GM18507 (cell line): ENCODE data around the gene RCAN3.
A peak's percentile ranks its signal among the peaks of the same experiment; 100 is the strongest.
"Not testable (repeated sequence)": the region's sequence is repeated elsewhere in the genome, so short reads cannot be mapped to it uniquely, and the experiment has no call there.

ENCODE experiments used
- DNase-seq: peaks from one replicate; pipeline ENCODE4 v3.0.0; 2011; ENCODE audit warnings: low read depth; ENCODE audit not compliant: insufficient read length; ENCODE audit errors: extremely low spot score
- FAIRE-seq: peaks from 2 replicates; lab custom pipeline; 2011; peaks lifted over from hg19 to GRCh38; lab: Jason Lieb, UNC

RCAN3 gene

DNA sequence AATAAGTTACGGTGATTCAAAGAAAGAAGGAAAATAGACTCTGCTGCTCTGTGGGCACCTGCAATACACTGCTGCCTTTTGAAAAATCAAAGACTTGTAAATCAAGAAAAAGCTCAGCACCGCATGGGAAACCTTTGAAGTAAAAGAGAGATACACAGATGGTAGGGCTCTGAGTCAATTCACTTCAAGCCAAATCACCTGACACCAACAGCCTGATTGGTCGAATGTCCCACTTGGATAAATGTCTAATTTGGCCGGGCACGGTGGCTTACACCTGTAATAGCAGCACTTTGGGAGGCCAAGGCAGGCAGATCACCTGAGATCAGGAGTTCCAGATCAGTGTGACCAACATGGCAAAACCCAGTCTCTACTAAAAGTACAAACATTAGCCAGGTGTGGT lies 19.2 kb upstream of the RCAN3 start:
- no peak for FAIRE-seq
- no peak for DNase-seq

DNA sequence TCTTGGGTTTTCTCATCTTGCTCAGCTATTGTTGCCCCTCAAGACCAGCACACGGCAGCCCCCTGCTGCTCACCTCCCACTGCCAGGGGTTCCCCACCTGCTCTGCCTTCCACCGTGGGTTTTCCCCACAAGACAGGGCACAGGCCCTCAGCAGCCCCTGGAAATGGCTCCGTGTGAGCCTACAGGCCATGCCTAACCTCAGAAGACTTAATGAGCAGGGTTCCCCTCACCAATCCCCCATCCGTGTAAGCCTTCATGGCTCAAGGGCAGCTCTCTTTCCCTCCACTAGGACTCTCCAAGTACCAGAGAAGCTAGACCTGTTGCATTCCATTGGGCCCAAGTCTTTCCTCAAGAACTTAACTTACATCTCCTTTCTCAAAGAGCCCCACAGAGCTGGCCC lies 18.4 kb upstream of the RCAN3 start:
- no peak for FAIRE-seq
- no peak for DNase-seq

DNA sequence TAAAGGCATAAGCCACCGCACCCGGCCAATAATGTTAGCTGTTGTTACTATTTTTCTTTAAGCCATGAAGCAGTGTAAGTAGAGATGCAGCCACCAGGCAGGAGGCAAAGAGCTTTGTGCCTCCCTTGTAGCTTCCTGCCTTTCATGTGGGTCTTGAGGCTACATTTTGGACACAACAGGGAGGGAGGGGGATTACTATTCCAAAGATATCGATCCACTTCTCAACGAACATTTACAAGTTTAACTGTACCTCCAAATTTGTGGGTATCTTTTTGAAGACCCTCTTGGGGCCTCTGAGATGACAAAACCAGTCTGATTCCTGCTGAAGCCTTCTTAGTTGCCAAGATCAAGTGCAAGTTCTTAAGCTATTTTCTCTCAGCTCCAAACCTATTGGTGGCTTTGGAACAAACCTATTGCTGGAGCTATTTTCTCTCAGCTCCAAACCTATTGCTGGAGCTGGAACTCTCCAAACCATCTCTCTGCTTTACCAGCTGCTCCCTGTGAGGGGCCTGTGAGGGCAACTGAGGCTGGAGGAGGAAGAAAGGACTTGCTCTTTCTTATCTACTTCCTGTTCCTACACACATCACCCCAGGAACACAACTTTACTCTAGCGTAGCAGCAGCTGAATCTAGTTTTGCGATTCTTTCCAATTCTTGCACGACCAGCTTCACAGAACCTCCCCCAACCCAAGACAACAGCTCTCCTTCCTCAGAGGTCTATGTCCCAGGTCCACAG lies 16.1 kb upstream of the RCAN3 start:
- DNase-seq (no peak), FAIRE-seq (no peak)

DNA sequence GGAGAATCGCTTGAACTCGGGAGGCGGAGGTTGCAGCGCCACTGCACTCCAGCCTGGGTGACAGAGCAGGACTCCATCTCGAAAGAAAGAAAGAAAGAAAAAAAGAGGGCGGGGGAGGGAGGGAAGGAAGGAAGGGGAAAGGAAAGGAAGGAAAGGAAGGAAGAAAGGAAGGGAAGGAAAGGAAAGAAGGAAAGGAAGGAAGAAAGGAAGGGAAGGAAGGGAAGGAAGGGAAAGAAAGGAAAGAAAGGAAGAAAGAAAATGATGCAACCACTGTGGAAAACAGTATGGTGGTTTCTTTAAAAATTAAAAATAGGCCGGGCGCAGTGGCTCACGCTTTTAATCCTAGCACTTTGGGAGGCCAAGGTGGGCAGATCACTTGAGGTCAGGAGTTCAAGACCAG lies 15.2 kb upstream of the RCAN3 start:
- FAIRE-seq = no peak
- DNase-seq = no peak

DNA sequence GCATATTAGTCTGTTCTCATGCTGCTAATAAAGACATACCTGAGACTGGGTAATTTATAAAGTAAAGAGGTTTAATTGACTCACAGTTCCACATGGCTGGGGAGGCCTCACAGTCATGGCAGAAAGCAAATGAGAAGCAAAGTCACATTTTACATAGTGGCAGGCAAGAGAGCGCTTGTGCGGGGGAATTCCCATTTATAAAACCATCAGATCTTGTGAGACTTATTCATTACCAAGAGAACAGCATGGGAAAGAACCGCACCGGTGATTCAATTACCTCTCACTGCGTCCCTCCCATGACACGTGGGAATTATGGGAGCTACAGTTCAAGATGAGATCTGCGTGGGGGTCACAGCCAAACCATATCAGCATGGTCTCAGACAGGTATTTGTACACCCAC lies 14.5 kb upstream of the RCAN3 start:
- DNase-seq = not testable (repeated sequence)
- peak; percentile 48 for FAIRE-seq

DNA sequence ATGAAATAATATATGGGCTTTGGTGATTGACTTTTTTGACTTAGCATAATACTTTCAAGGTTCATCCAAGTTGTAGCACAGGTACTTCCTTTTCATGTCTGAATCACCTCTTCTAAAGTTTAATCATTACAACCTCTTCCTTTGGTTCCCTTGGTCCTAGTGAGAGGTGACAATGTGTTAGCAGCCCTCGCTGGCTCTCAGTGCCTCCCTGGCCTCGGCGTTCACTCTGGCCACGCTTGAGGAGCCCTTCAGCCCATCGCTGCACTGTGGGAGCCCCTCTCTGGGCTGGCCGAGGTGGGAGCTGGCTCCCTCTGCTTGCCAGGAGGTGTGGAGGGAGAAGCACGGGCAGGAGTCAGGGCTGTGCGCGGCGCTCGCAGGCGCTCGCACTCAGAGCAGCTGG lies 13.0 kb upstream of the RCAN3 start:
- no peak for FAIRE-seq
- DNase-seq = no peak

DNA sequence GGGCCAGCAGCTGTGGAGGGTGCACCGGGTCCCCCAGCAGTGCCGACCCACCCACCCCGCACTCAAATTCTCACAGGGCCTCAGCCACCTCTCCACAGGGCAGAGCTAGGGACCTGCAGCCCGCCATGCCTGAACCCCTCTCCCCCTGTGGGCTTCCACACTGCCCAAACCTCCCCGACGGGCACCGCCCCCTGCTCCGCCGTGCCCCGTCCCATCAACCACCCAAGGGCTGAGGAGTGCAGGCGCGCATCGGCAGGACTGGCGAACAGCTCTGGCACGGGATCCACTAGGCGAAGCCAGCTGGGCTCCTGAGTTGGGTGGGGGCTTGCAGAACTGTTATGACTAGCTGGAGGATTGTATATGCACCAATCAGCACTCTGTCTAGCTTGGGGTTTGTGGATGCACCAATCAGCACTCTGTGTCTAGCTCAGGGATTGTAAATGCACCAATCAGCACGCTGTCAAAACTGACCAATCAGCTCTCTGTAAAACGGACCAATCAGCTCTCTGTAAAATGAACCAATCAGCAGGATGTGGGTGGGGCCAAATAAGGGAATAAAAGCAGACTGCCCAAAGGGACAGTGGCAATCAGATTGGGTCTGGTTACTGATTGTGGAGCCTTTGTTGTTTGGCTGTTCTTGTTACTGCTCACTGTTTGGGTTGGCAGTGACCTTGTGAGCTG lies 12.4 kb upstream of the RCAN3 start:
- DNase-seq (no peak), FAIRE-seq (no peak)

DNA sequence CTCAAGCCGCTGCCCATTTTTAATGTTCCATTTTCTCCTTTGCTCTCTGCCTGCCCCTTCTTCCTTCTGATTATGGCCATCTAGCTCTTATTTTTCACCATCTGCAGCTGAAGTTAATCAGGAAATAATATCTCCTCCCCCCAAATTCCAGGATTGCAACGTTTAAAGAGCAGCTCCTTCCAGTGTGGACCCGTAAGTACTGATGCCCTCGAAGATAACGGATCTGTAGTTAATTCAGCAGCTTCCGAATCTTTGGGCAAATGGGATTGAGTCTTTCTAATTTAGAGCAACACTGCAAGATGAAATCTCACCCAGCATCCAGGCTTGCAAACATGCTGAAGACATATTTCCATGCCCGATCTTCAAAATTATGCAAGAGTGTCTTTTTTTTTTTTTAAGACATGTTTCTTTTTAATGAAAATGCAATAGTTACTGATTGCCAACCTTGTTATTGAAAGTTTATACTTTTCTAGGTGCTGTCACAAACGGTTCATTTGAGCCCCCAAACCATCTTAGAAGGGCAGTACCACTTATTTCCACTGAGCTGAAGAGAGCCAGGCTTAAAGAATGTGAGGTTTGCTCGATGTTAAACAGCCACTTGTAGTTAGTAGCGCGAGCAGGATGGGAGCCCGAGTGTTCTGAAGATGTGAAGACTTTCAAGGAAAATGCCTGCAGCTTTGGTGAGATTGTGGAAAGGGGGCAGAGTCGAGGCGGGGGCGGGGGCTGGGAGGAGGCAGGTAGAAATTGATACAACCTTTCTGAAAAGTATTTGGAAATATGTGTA lies 10.9 kb upstream of the RCAN3 start:
- FAIRE-seq = no peak
- DNase-seq = no peak

DNA sequence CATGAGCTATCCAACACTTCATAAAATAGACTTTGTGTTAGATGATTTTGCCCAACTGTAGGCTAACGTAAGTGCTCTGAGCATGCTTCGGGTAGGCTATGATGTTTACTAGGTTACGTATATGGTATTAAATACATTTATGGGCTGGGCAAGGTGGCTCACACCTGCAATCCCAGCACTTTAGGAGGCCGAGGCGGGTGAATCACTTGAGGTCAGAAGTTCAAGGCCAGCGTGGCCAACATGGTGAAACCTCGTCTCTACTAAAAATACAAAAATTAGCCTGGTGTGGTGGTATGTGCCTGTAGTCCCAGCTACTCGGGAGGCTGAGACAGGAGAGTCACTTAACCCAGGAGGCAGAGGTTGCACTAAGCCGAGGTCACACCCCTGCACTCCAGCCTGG lies 9.7 kb upstream of the RCAN3 start:
- not testable (repeated sequence) for DNase-seq, FAIRE-seq

DNA sequence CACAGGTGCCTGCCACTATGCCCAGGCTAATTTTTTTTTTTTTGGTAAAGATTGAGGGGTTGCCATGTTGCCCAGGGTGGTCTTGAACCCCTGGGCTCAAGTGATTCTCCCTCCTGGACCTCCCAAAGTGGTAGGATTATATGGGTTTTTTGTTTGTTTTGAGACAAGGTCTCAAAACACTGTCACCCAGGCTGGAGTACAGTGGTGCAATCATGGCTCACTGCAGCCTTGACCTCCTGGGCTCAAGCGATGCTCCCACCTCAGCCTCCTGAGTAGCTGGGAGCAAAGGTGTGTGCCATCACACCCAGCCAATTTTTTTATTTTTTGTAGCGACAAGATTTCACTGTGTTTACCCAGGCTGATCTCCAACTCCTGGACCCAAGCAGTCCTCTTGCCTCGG lies 8.9 kb upstream of the RCAN3 start:
- DNase-seq (no peak), FAIRE-seq (no peak)

DNA sequence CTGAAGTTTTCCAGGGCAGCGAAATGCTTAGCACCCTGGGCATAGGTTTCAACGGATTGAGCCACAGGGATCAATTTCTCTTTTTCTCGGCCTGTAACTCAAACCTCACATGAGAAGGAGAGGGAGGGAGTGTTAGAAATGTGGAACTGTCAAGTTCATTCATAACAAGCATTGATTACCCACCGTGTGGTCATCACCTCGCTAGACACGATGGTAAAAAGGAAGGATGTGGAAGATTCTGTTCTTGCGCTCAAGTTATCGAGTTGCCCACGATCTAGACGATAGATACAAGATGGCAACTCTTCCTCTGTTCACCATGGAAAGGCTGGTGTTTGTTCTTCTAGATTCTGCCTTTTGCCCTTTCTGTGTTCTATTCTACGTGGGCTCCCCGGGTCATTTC lies 4.0 kb upstream of the RCAN3 start:
- FAIRE-seq = no peak

DNA sequence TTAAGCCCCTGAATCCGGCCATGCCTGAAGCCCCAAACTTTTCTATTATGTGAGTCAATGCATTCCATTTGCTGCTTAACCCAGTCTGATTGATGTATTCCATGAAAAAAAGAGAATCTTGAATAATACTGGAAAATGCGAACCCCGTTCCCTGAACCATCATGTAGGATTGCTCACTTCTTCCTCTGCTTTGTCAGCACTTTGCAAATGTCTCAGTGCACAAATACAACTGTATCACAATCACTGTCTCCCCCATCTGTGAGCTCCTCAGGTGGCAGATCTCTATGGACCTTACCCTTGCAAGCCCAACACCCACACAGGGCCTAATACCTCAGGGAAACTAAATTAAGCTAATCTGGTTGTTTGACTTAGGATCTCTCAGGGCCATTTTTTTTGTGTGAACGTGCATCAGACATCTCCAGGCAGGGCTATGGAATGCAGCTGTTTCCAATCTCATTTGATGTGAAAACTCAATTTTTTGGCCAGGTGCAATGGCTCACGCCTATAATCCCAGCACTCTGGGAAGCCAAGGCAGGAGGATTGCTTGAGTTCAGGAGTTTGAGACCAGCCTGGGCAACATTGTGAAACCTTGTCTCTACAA lies 2.1 kb upstream of the RCAN3 start:
- FAIRE-seq (no peak), DNase-seq (no peak)

More for the DNA sequence above, 4.0 kb upstream of the RCAN3 start:
- DNase-seq = no peak

DNA sequence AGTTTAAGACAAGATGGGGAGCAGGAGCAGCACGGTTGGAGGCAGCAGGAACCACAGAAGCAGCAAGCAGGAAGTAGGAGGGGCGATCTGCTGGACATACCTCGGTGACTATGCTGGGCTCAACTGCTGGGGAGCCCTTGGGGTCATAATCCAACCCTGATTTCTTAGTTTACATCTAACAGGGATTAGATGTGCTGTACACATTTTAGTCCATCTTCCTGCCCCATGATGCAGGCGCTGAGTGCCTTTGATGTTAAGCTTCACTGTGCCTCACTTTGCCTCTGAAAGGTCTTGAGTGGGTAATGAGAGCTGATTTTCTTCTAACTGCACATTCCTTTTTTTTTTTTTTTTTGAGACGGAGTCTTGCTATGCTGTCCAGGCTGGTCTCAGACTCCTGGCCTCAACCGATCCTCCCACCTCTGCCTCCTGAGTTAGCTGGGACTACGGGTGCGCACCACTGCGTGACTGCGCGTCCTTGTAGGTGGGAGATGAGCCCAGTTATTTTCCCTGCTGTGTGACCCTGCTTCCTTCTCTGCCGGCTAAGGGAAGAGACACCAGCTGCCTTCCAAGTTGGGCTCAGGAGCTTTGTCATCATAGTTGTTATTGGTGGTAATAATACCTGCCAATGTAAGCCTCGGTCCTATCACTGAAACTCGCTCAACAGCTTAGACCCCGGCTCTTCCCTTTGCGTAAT lies 1.1 kb upstream of the RCAN3 start:
- DNase-seq (no peak), FAIRE-seq (peak; percentile 77)

DNA sequence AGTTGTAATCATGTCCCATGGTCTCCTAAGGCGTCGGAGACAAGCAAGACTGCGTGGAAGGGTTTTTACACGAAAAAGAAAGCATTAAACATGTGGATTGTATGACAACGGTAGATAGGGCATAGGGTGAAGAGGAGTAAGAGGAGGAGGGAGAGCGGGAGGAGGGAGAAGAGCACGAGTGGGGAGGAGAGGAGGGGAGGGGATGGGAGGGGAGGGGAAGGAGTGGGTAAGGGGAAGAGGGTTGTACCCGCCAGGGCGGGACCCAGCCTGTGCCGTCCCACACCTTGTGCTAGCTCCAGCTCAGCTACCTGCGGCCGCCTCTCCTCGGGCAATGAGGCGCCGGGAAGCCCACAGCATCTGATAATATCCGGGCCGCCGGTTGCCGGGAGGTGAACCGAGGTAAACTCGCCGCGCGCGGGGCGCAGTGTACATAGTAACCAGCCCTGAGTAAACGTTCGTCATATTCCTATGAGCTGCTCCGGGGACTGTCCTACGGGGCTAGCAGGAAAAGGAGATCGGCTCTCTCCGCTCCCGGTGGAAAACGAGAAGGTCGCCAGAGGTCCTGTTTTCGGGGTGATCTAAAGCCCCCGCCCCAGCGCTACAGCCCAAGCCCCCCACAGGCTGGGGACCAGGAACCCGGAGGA lies 449 bp upstream of the RCAN3 start:
- FAIRE-seq = no peak
- no peak for DNase-seq

DNA sequence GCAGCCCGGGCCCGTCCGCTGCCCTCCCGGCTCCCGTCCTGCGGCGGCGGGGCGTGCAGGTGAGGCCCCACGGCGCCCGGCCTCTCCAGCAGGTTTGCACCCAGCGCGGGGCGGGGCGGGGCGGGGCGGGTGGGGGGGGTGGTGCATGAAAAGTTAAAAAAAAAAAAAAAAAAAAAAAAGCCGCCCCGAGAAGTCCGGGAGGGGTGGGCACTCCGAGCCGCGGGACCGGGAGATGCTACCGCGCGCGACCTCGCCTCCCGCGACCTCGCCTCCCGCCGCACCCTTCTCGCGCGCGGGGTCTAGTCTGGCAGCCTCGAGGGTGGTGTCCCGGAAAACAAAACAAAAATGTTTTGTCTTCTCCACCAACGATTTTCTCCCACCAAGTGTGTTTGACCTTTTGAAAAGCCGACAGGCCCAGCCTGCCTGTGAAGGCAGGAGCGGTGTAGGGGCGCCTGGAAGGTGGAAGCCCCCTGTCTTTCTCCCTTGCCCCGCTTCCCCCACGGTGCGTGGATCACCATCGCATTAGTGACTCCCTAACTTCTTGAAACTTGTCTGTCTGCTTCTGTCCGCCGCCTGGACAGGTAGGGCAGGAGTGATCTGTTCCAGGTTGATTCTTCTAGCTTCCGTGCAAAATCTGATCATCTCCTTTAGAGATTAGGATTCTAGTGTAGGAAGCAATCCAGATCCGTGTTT lies 569 bp downstream of the RCAN3 start:
- no peak for DNase-seq
- FAIRE-seq = no peak

DNA sequence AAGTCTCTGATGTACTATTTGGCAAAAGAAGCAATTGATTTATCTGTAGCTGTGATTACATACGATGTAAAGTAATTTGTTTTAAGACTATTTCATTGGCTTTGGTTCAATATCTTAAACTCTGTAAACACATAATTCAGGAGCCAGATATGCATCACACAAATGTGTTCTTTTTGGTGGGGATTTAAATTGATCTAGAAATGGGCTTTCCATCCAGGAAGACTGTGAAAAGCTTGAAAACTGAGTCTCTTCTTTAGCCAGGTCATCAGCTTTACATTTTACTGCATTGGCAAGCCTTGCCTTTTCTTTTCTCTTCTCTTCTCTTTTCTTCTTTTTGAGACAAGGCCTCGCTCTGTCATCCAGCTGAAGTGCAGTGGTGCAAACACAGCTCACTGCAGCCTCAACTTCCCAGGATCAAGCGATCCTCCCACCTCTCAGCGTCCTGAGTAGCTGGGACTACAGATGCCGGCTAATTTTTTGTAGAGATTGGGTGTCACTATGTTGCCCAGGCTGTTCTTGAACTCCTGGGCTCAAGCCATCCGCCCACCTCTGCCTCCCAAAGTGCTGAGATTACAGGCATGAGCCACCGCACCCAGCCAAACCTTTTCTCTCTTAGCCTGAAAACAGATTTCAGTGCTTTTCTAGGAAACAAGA lies 1.4 kb downstream of the RCAN3 start:
- FAIRE-seq (no peak), DNase-seq (no peak)

DNA sequence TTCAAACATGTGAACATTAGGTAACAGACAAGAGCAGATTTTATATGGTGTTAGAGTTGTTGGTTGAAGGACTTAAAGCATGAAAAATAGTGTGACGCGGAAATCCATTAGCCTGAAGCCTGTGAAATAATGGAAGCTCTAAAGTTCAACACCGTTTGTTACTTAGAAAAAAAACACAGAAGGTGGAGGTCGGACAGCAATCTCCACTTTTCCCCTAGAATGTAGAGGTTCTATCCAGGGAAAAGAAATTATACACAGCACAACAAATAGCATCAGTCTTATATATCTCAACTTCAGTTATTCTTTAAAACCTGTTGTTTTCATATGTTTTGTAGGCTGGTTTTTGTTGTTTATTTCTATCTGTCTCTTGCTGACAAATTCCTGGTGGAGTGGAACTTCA lies 1.9 kb downstream of the RCAN3 start:
- DNase-seq (no peak), FAIRE-seq (no peak)

DNA sequence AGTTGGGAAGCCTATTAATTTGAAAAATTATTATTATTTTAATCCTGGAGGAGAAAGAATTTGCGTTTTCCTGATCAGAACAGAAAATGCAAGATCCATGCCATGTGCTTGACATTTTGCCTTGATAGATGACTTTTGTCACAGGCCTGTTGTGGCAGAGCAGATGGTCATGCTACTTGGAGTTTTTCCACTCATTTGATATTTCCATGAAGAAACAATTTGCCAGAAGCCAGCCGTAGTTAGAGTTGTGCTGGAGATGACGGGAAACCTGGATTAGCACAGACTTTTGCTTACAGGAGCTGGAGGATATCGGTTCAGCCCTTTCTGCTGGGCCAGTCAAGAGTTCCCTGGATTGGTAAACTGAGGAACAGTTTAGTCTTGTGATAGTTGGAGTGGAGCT lies 3.2 kb downstream of the RCAN3 start:
- no peak for DNase-seq
- no peak for FAIRE-seq
